Tibial artery (tissue), 4 donors: ENCODE measurements around the gene SLC25A26.
"Not testable (repeated sequence)": the region's sequence is repeated elsewhere in the genome, so short reads cannot be mapped to it uniquely, and the experiment has no call there.

Source experiments
- DNase-seq, 2 donors: peaks; one replicate each; pipeline ENCODE4 v3.0.0-alpha.2; 2019
- H3K27ac ChIP-seq, 2 donors: fragments of 200-600 bp; sonication (generic) in 1 of 2; 1 replicate in 1 of 2; 2 replicates in 1 of 2; pipeline ENCODE4 v1.5.1; 2018 to 2019; ENCODE audit warnings: mild to moderate bottlenecking in 1 of 2
- H3K27me3 ChIP-seq, 2 donors: fragments of 200-600 bp; sonication (generic) in 1 of 2; one replicate each; pipeline versions ENCODE4 v1.5.1 to v1.6.0; 2016 to 2019
- H3K36me3 ChIP-seq, 3 donors: fragments of 200-600 bp; sonication (generic) in 2 of 3; one replicate each; pipeline ENCODE4 v1.5.1; 2016 to 2019; ENCODE audit warnings: mild to moderate bottlenecking in 2 of 3
- H3K4me1 ChIP-seq, 4 donors: fragments of 200-600 bp; sonication (generic) in 2 of 4; 1 replicate in 3 of 4; 2 replicates in 1 of 4; pipeline ENCODE4 v1.5.1; 2016 to 2019
- H3K4me3 ChIP-seq, 2 donors: fragments of 200-600 bp; sonication (generic) in 1 of 2; 1 replicate in 1 of 2; 2 replicates in 1 of 2; pipeline ENCODE4 v1.5.1; 2018 to 2019; ENCODE audit warnings: mild to moderate bottlenecking in 2 of 2
- H3K9me3 ChIP-seq, 3 donors: fragments of 200-600 bp; sonication (generic) in 1 of 3; one replicate each; pipeline ENCODE4 v1.5.1; 2016 to 2019
- CTCF ChIP-seq, 2 experiments: fragments of 200-600 bp in 1 of 2; fragments of 450-650 bp in 1 of 2; IDR thresholded peaks; one replicate each; pipeline ENCODE4 v1.5.1; 2017 to 2019; ENCODE audit warnings: antibody characterized with exemption in 2 of 2, mild to moderate bottlenecking in 1 of 2, moderate library complexity in 1 of 2
- intact Hi-C: fragments of 100-400 bp; cut with DNase I; formaldehyde crosslinking; loops from one replicate; pipeline ENCODE4 v1.15.0; 2023; ENCODE audit warnings: low total_unique reads

Gene SLC25A26

GRCh38 chr3:66271231-66271630, 50.4 kb downstream of the SLC25A26 start:
- H3K9me3 ChIP-seq: no peaks in the 10 kb centered on the region
- no peaks in the 10 kb centered on the region for H3K27me3 ChIP-seq
- no peak for TF ChIP-seq CTCF (IDR thresholded peaks at IDR 0.05)
- DNase-seq: no peak
- no peak overlapping the region for H3K4me3 ChIP-seq
- no peak overlapping the region for H3K27ac ChIP-seq
- H3K36me3 ChIP-seq: no peaks in the 10 kb centered on the region
- intact Hi-C loops: loop anchor here (10.0 kb wide), 1 partner anchor 234 kb away; the partner anchor contains the start of gene LRIG1
- no peaks in the 10 kb centered on the region for H3K4me1 ChIP-seq

- TF ChIP-seq CTCF (IDR thresholded peaks at IDR 0.05): no peak
- no peak for DNase-seq
- no peak overlapping the region for H3K27ac ChIP-seq
- no peak overlapping the region for H3K4me3 ChIP-seq
- H3K9me3 ChIP-seq: no peaks in the 10 kb centered on the region
- intact Hi-C loops: loop anchor here (10.0 kb wide), 1 partner anchor 233 kb away; the partner anchor contains the start of gene LRIG1
- H3K27me3 ChIP-seq: no peaks in the 10 kb centered on the region
- H3K4me1 ChIP-seq: no peaks in the 10 kb centered on the region
- no peaks in the 10 kb centered on the region for H3K36me3 ChIP-seq
Measured at GRCh38 chr3:66272016-66272415, 51.2 kb downstream of the SLC25A26 start.

- not testable (repeated sequence) for H3K36me3 ChIP-seq, H3K27me3 ChIP-seq, H3K27ac ChIP-seq, H3K4me1 ChIP-seq, H3K9me3 ChIP-seq, H3K4me3 ChIP-seq, DNase-seq
- intact Hi-C loops: loop anchor here (10.0 kb wide), 1 partner anchor 230 kb away; the partner anchor contains the start of gene LRIG1
Measured at GRCh38 chr3:66274837-66275236, 54.0 kb downstream of the SLC25A26 start.

- no peaks in the 10 kb centered on the region for H3K27me3 ChIP-seq
- no peaks in the 10 kb centered on the region for H3K9me3 ChIP-seq
- H3K4me1 ChIP-seq: no peaks in the 10 kb centered on the region
- no peak overlapping the region for H3K4me3 ChIP-seq
- intact Hi-C loops: loop anchor here (2.0 to 10.0 kb wide), 2 partner anchors 228 to 540 kb away; partner anchors contain the start of gene LRIG1
- H3K27ac ChIP-seq: no peak overlapping the region
- H3K36me3 ChIP-seq: no peaks in the 10 kb centered on the region
- peak; percentile 64 to 77 for TF ChIP-seq CTCF (IDR thresholded peaks at IDR 0.05)
- peak in 1 of 2 donors; percentile 55 for DNase-seq
Measured at GRCh38 chr3:66276705-66277274, 56.0 kb downstream of the SLC25A26 start.

GRCh38 chr3:66279168-66279567, 58.4 kb downstream of the SLC25A26 start:
- no peaks in the 10 kb centered on the region for H3K27me3 ChIP-seq
- no peak for DNase-seq
- H3K27ac ChIP-seq: no peak overlapping the region
- H3K4me3 ChIP-seq: no peak overlapping the region
- H3K36me3 ChIP-seq: no peaks in the 10 kb centered on the region
- no peak for TF ChIP-seq CTCF (IDR thresholded peaks at IDR 0.05)
- no peaks in the 10 kb centered on the region for H3K4me1 ChIP-seq
- no peaks in the 10 kb centered on the region for H3K9me3 ChIP-seq
- intact Hi-C loops: loop anchor here (10.0 kb wide), 1 partner anchor 226 kb away; the partner anchor contains the start of gene LRIG1

- no peaks in the 10 kb centered on the region for H3K27me3 ChIP-seq
- no peaks in the 10 kb centered on the region for H3K36me3 ChIP-seq
- DNase-seq: no peak
- intact Hi-C loops: no loop called here
- no peak overlapping the region for H3K4me3 ChIP-seq
- no peaks in the 10 kb centered on the region for H3K9me3 ChIP-seq
- H3K4me1 ChIP-seq: no peaks in the 10 kb centered on the region
- H3K27ac ChIP-seq: no peak overlapping the region
- no peak for TF ChIP-seq CTCF (IDR thresholded peaks at IDR 0.05)
Measured at GRCh38 chr3:66280304-66280703, 59.5 kb downstream of the SLC25A26 start.

- H3K27ac ChIP-seq, DNase-seq, H3K36me3 ChIP-seq, H3K4me3 ChIP-seq, intact Hi-C loops, H3K27me3 ChIP-seq, H3K4me1 ChIP-seq, H3K9me3 ChIP-seq: not testable (repeated sequence)
Measured at GRCh38 chr3:66291922-66292321, 71.1 kb downstream of the SLC25A26 start.
